ENCODE results near the gene PDK2. TPM values are rescaled to one million over a fixed set of nuclear protein-coding genes. Genes with fewer than 3 reads are reported as not detected.

The PDK2 gene
- total RNA-seq, 1 donor from 2014 or later = 44.9 TPM

GRCh38 chr17:50101346-50102163, 6.4 kb downstream of the PDK2 start:
- no peak for DNase-seq (ENCODE audit: extremely low spot score, unreplicated experiment)
- H3K27me3 Mint-ChIP-seq = no peaks in the 10 kb centered on the region
- H3K4me1 Mint-ChIP-seq (ENCODE audit: unreplicated experiment) = peaks cover 23% of the 10 kb centered on the region
- H3K27ac Mint-ChIP-seq = peak overlapping the region; percentile 64
- H3K36me3 Mint-ChIP-seq = peaks cover 7% of the 10 kb centered on the region
- peak overlapping the region; percentile 44 for H3K4me3 Mint-ChIP-seq
- TF ChIP-seq CTCF (conservative IDR thresholded peaks at IDR 0.05) = peak; percentile 31
- H3K9me3 Mint-ChIP-seq = no peaks in the 10 kb centered on the region

- H3K9me3 Mint-ChIP-seq = no peaks in the 10 kb centered on the region
- H3K27me3 Mint-ChIP-seq = no peaks in the 10 kb centered on the region
- peaks cover 7% of the 10 kb centered on the region for H3K36me3 Mint-ChIP-seq
- no peak for DNase-seq (ENCODE audit: extremely low spot score, unreplicated experiment)
- H3K27ac Mint-ChIP-seq = no peak overlapping the region
- H3K4me1 Mint-ChIP-seq (ENCODE audit: unreplicated experiment) = peaks cover 23% of the 10 kb centered on the region
- H3K4me3 Mint-ChIP-seq = peak overlapping the region; percentile 44
- TF ChIP-seq CTCF (conservative IDR thresholded peaks at IDR 0.05) = no peak
These were observed 7.2 kb downstream of the PDK2 start for GRCh38 chr17:50102164-50102991.

GRCh38 chr17:50103252-50103651, 8.1 kb downstream of the PDK2 start:
- Mint-ChIP-seq H3K4me1 (ENCODE audit: unreplicated experiment) (peaks cover 23% of the 10 kb centered on the region), H3K36me3 (peaks cover 7% of the 10 kb centered on the region), H3K27me3 (no peaks in the 10 kb centered on the region), H3K9me3 (no peaks in the 10 kb centered on the region), H3K4me3 (no peak overlapping the region), H3K27ac (no peak overlapping the region)
- DNase-seq (ENCODE audit: extremely low spot score, unreplicated experiment) = no peak
- no peak for TF ChIP-seq CTCF (conservative IDR thresholded peaks at IDR 0.05)

GRCh38 chr17:50103941-50104340, 8.8 kb downstream of the PDK2 start:
- Mint-ChIP-seq H3K27me3 (no peaks in the 10 kb centered on the region), H3K36me3 (peaks cover 7% of the 10 kb centered on the region), H3K4me1 (ENCODE audit: unreplicated experiment) (peaks cover 23% of the 10 kb centered on the region), H3K4me3 (no peak overlapping the region), H3K9me3 (no peaks in the 10 kb centered on the region), H3K27ac (no peak overlapping the region)
- no peak for DNase-seq (ENCODE audit: extremely low spot score, unreplicated experiment)
- no peak for TF ChIP-seq CTCF (conservative IDR thresholded peaks at IDR 0.05)

- Mint-ChIP-seq H3K36me3 (peaks cover 7% of the 10 kb centered on the region), H3K27me3 (no peaks in the 10 kb centered on the region), H3K9me3 (no peaks in the 10 kb centered on the region), H3K4me1 (ENCODE audit: unreplicated experiment) (peaks cover 12% of the 10 kb centered on the region), H3K27ac (no peak overlapping the region), H3K4me3 (no peak overlapping the region)
- TF ChIP-seq CTCF (conservative IDR thresholded peaks at IDR 0.05) = no peak
- DNase-seq (ENCODE audit: extremely low spot score, unreplicated experiment) = no peak
These were observed 10.7 kb downstream of the PDK2 start for GRCh38 chr17:50105811-50106210.

All from type B pancreatic cell (in vitro differentiated cells).